SJSA1 (cell line): Measurements from ENCODE around the gene EFNA4. TPM values are rescaled to one million over a fixed set of nuclear protein-coding genes. Genes with fewer than 3 reads are reported as not detected.

Experiments
- DNase-seq, 2 experiments: peaks; one replicate each; pipeline ENCODE4 v3.0.0-alpha.2; 2015 to 2020; ENCODE audit warnings: low spot score in 2 of 2, low read depth in 1 of 2
- H3K27ac ChIP-seq: fragments of 250-450 bp; sonication (Bioruptor Pico); 2 replicates; pipeline ENCODE4 v1.5.1; 2020; ENCODE audit warnings: mild to moderate bottlenecking, moderate library complexity
- H3K27me3 ChIP-seq: fragments of 250-450 bp; sonication (Bioruptor Pico); replicated peaks from 2 replicates; pipeline ENCODE4 v1.5.1; 2020; ENCODE audit warnings: mild to moderate bottlenecking, moderate library complexity
- H3K36me3 ChIP-seq: fragments of 250-450 bp; sonication (Bioruptor Pico); 2 replicates; pipeline ENCODE4 v1.5.1; 2020; ENCODE audit warnings: mild to moderate bottlenecking
- H3K4me1 ChIP-seq: fragments of 250-450 bp; sonication (Bioruptor Pico); replicated peaks from 2 replicates; pipeline ENCODE4 v1.6.1; 2021; ENCODE audit warnings: mild to moderate bottlenecking
- H3K4me3 ChIP-seq: fragments of 250-450 bp; sonication (Bioruptor Pico); 2 replicates; pipeline ENCODE4 v1.5.1; 2020; ENCODE audit warnings: mild to moderate bottlenecking
- H3K9me3 ChIP-seq: fragments of 250-450 bp; sonication (Bioruptor Pico); replicated peaks from 2 replicates; pipeline ENCODE4 v1.5.1; 2020; ENCODE audit warnings: mild to moderate bottlenecking
- total RNA-seq: library from RNA; depleted of rRNA; stranded (reverse); fragments of >200 nt; shearing (Covaris generic); gene quantifications from 2 replicates; pipeline ENCODE4 v1.2.3, GENCODE V29; 2014

The EFNA4 gene
- total RNA-seq, 1 experiment from 2014 or later: 4.7 TPM

- H3K27me3 ChIP-seq: no peaks in the 10 kb centered on the region
- H3K27ac ChIP-seq: no peak overlapping the region
- no peak for DNase-seq
- peaks cover 34% of the 10 kb centered on the region for H3K4me1 ChIP-seq
- H3K4me3 ChIP-seq: peak overlapping the region; percentile 50
- H3K36me3 ChIP-seq: no peaks in the 10 kb centered on the region
- H3K9me3 ChIP-seq: no peaks in the 10 kb centered on the region
Measured at GRCh38 chr1:155052439-155053395, 10.8 kb upstream of the EFNA4 start.

- no peak overlapping the region for H3K27ac ChIP-seq
- no peaks in the 10 kb centered on the region for H3K27me3 ChIP-seq
- H3K9me3 ChIP-seq: no peaks in the 10 kb centered on the region
- H3K36me3 ChIP-seq: no peaks in the 10 kb centered on the region
- H3K4me3 ChIP-seq: no peak overlapping the region
- H3K4me1 ChIP-seq: peaks cover 34% of the 10 kb centered on the region
- DNase-seq: no peak
Measured at GRCh38 chr1:155053531-155054105, 9.9 kb upstream of the EFNA4 start.

GRCh38 chr1:155057104-155057503 lies 6.4 kb upstream of the EFNA4 start:
- Histone ChIP-seq H3K4me3 (no peak overlapping the region), H3K27ac (no peak overlapping the region), H3K9me3 (no peaks in the 10 kb centered on the region), H3K27me3 (no peaks in the 10 kb centered on the region), H3K36me3 (no peaks in the 10 kb centered on the region), H3K4me1 (peaks cover 9% of the 10 kb centered on the region)
- DNase-seq: no peak

- Histone ChIP-seq H3K27me3 (no peaks in the 10 kb centered on the region), H3K36me3 (no peaks in the 10 kb centered on the region)
Measured at GRCh38 chr1:155057788-155058211, 5.7 kb upstream of the EFNA4 start.

DNA sequence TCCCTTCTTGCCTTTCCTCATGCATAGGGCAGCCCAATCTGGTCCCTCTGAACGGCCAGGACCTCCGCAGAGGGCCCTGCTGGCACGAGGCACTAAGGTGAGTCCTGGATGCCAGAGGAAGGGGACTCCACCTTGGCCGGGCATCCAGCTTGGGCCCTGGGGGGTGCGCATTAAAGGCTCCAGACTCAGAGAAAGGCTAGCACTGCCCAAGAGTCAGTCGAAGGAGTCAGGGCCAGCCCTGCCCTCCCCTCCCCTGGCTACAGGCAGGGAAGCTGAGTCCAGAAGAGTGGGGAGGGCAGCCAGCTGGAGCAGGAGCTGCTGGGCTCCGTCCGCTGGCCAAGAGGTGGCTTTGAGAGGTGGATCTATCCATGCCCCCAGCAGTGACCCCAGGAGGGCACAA lies 2.8 kb upstream of the EFNA4 start:
- no peak for DNase-seq
- H3K27me3 ChIP-seq: no peaks in the 10 kb centered on the region
- H3K36me3 ChIP-seq: no peaks in the 10 kb centered on the region
- 0 out of 2 replicates have a peak, but pooled peaks cover 2% of the 10 kb centered on the region for H3K9me3 ChIP-seq
- no peak overlapping the region for H3K27ac ChIP-seq
- peaks cover 21% of the 10 kb centered on the region for H3K4me1 ChIP-seq
- H3K4me3 ChIP-seq: no peak overlapping the region

More at GRCh38 chr1:155057788-155058211, 5.7 kb upstream of the EFNA4 start:
- peaks cover 5% of the 10 kb centered on the region for H3K4me1 ChIP-seq
- H3K27ac ChIP-seq: no peak overlapping the region
- DNase-seq: no peak
- H3K4me3 ChIP-seq: no peak overlapping the region
- no peaks in the 10 kb centered on the region for H3K9me3 ChIP-seq

GRCh38 chr1:155061381-155062150 lies 2.0 kb upstream of the EFNA4 start:
- H3K9me3 ChIP-seq: 0 out of 2 replicates have a peak, but pooled peaks cover 2% of the 10 kb centered on the region
- H3K36me3 ChIP-seq: no peaks in the 10 kb centered on the region
- H3K4me1 ChIP-seq: peaks cover 21% of the 10 kb centered on the region
- no peaks in the 10 kb centered on the region for H3K27me3 ChIP-seq
- peak; percentile 81 to 94 for DNase-seq
- no peak overlapping the region for H3K27ac ChIP-seq
- no peak overlapping the region for H3K4me3 ChIP-seq

GRCh38 chr1:155062151-155062686 lies 1.3 kb upstream of the EFNA4 start:
- Histone ChIP-seq H3K36me3 (no peaks in the 10 kb centered on the region), H3K4me1 (peaks cover 21% of the 10 kb centered on the region), H3K4me3 (no peak overlapping the region), H3K27me3 (no peaks in the 10 kb centered on the region), H3K27ac (no peak overlapping the region), H3K9me3 (0 out of 2 replicates have a peak, but pooled peaks cover 2% of the 10 kb centered on the region)
- no peak for DNase-seq

- H3K4me3 ChIP-seq: peak overlapping the region; percentile 87
Measured at GRCh38 chr1:155062702-155063411, 683 bp upstream of the EFNA4 start.

GRCh38 chr1:155064111-155064831 lies 731 bp downstream of the EFNA4 start:
- peak overlapping the region; percentile 87 for H3K4me3 ChIP-seq
- no peak for DNase-seq
- no peaks in the 10 kb centered on the region for H3K27me3 ChIP-seq
- peaks cover 21% of the 10 kb centered on the region for H3K4me1 ChIP-seq
- H3K9me3 ChIP-seq: 0 out of 2 replicates have a peak, but pooled peaks cover 2% of the 10 kb centered on the region
- no peak overlapping the region for H3K27ac ChIP-seq
- H3K36me3 ChIP-seq: no peaks in the 10 kb centered on the region

More at GRCh38 chr1:155062702-155063411, 683 bp upstream of the EFNA4 start:
- DNase-seq: no peak
- H3K9me3 ChIP-seq: 0 out of 2 replicates have a peak, but pooled peaks cover 2% of the 10 kb centered on the region
- no peak overlapping the region for H3K27ac ChIP-seq
- H3K36me3 ChIP-seq: no peaks in the 10 kb centered on the region
- H3K27me3 ChIP-seq: no peaks in the 10 kb centered on the region
- peaks cover 21% of the 10 kb centered on the region for H3K4me1 ChIP-seq

DNA sequence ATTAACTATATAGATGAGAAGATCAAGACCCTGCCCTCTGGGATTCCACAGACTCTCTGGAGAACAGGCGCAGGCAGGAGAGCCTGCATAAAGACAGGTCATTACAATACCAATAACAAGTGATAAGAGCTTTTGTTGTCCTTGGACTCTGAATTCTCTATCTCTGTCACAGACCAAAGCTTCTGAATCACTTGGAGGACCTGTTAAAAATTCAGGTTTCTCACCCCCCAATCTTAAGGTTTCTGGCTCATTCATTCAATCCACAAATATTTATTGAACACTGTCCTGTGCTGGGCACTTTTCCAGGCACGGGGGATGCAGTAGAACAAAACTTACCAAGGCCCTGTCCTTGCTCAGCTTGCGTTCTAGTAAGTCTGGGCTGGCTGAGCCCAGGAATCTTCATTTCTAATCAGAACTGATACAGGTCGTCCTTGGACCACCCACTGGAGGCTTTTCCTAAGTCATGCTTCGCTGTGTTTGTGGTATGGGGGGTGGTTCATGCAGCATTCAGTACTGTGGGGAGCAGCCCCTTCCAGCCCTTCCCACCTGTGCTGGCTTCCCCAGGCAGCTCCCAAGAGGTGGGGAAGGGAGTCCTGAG lies 1.4 kb downstream of the EFNA4 start:
- no peak overlapping the region for H3K4me3 ChIP-seq

DNA sequence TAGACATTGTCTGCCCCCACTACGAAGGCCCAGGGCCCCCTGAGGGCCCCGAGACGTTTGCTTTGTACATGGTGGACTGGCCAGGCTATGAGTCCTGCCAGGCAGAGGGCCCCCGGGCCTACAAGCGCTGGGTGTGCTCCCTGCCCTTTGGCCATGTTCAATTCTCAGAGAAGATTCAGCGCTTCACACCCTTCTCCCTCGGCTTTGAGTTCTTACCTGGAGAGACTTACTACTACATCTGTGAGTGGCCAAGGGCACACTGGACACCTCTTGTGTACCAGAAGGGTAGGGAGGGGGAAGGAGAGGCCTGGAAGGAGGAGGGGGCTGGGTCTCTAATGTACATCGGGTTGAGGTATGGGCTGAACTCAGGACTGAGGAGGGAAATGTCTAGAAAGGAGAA lies 3.2 kb downstream of the EFNA4 start:
- Histone ChIP-seq H3K27ac (no peak overlapping the region), H3K27me3 (no peaks in the 10 kb centered on the region; the same call in 1 of the 2 replicates), H3K9me3 (0 out of 2 replicates have a peak, but pooled peaks cover 2% of the 10 kb centered on the region), H3K36me3 (no peaks in the 10 kb centered on the region), H3K4me3 (no peak overlapping the region), H3K4me1 (peaks cover 28% of the 10 kb centered on the region)
- no peak for DNase-seq

More for the DNA sequence above, 1.4 kb downstream of the EFNA4 start:
- Histone ChIP-seq H3K4me1 (peaks cover 21% of the 10 kb centered on the region), H3K27ac (no peak overlapping the region), H3K27me3 (no peaks in the 10 kb centered on the region), H3K36me3 (no peaks in the 10 kb centered on the region), H3K9me3 (0 out of 2 replicates have a peak, but pooled peaks cover 2% of the 10 kb centered on the region)
- DNase-seq: no peak

DNA sequence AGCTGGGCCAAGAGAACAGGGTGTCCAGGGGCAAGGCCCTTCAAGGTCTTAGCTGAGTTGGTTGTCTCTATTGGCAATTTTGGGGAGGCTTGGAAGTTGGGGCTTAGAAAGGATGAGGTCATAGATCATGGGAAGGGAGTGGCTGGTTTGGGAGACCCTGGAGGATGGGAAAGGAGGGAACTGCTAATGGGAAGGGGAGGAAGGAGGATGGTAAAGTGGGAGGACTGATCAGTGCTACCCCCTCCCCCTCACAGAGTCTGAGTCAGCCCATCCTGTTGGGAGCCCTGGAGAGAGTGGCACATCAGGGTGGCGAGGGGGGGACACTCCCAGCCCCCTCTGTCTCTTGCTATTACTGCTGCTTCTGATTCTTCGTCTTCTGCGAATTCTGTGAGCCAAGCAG lies 5.1 kb downstream of the EFNA4 start:
- no peaks in the 10 kb centered on the region for H3K36me3 ChIP-seq
- H3K4me1 ChIP-seq: peaks cover 18% of the 10 kb centered on the region
- H3K4me3 ChIP-seq: no peak overlapping the region
- 0 out of 2 replicates have a peak, but pooled peaks cover 2% of the 10 kb centered on the region for H3K9me3 ChIP-seq
- DNase-seq: no peak
- peaks cover 9% of the 10 kb centered on the region for H3K27me3 ChIP-seq
- H3K27ac ChIP-seq: no peak overlapping the region
